HG02870 (cell line): Measurements from ENCODE around the gene MAP3K15.
A peak's percentile ranks its signal among the peaks of the same experiment; 100 is the strongest.

Experiments used
- ATAC-seq: cut with Tn5 transposase; IDR thresholded peaks from one replicate; pipeline ENCODE4 v1.9.1; 2021; ENCODE audit warnings: mild to moderate bottlenecking, moderate library complexity; ENCODE audit not compliant: unreplicated experiment

Gene MAP3K15

DNA sequence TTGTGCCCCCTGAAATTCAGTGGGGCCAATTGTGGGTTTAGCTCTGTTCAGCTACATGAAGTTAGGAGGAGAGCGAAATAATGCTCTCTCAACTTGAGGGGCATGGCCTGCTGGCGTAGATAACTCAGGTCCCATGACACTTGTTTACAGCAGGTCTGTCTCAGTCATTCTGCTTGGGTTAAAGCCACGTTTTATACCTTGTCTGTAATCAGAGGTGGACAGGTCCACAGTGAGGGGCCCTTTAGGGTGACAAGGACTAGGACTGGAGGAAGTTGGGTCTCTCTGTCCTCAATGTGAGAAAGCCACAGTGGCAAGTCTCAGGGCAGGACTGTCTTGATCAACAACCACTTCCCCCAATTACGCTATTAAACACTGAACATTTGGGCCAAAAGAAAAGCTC, 122.6 kb downstream of the MAP3K15 start:
- ATAC-seq, result no peak

DNA sequence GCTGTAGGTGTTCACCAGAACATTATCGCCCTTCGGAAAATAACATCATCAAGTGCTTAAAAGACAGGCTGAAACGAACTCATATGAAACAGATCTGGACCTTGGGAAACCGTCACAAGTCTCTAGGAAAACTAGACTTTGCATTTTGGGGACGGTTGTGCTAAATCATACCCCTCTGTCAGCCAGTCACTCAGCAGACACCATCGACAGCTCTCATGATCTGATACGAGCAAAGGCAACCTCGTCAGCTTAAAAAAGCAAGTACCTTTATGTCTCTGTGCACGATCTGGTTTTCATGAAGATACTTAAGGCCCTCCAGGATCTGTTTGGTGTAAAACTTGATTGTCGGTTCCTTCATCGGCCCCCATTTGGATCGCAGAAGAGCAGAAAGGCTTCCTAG, 123.2 kb downstream of the MAP3K15 start:
- ATAC-seq, result no peak

DNA sequence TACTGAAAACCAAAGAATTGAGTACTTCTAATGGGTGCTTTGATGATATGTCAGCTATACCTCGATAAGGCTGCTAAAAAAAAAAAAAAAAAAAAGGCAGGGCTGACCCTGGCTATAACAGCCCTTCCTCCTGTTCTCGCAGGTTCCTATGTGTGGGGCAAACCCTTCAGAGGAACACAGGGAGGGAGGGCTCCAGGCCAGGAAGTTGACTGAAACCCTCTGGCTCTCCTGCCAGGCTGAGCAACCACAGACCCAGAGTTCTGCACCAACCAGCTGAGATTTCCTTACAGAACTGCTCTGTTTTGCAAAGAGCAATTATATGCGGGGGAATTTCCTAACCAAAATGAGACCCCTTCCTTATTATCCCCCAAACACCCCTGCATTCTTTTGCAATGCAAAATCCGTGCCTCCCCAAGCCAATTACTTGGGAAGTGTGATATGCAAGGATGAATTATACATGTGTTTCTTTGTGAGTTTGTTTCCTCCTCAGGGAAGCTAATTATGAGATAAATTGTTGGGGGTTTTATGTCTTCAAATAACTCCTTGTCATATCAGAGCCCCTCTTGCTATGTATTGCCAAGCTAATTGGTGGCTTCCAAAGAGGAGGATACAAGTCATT, 126.0 kb downstream of the MAP3K15 start:
- no peak for ATAC-seq

DNA sequence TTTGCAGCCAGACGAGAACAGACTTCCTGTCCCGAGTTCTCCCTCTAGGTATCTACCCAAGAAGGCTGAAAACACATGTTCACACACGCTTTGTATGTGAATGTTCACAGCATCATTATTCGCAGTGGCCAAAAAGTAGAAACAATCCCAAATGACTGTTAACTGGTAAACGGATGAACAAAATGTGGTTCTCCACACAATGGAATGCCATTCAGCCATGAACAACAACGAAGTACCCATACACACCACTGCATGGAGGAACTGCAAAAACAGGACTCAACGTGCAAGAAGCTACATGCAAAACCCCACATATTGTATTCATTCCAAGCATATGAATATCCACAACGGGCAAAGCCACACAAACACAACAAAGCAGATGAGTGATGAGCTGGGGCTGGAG, 126.6 kb downstream of the MAP3K15 start:
- ATAC-seq, result no peak

DNA sequence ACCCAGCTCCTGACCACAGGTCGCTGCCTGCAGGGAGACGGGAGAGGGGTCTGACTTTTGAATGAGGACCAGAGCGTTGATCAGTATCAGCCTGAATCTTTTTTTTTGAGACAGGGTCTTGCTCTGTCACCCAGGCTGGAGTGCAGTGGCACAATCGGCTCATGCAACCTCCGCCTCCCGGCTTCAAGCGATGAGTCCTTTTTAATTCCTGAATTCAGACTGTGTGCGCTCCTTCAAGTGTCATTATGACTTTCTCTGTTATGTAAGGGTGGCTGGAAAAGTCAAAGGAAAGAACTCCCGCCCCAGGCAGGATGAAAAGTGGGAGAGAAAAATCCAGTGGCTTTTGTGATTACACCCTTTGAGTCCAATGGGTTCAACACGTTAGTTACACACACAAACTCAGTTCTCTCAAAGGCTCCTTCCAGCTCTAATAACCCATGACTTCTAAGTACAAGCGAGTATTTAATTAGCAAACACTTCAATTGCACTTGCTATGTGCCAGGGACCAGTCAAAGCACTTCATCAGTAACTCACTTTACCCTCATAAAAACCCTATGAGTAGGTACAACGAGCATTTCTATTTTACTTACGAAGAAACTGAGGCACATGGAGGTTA, 127.1 kb downstream of the MAP3K15 start:
- ATAC-seq, result no peak

DNA sequence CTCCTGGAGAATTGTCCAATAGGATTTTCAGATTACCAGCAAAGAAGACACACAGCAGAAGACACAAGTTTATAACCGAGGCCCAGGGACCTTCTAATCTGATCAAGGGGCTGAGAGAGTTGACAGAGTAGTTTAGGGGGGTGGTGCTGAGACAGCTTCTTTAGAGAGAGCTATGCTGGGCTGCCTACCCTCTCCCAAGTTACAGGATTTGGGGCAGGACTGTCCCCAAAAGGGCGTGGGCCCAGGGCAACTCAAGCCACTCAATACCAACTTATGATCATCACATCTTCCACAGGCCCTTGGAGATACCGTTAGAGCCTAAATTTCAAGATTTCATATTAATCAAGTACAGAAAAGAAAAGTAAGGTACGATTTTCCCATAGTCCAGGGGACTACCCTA, 128.6 kb downstream of the MAP3K15 start:
- ATAC-seq, result no peak

DNA sequence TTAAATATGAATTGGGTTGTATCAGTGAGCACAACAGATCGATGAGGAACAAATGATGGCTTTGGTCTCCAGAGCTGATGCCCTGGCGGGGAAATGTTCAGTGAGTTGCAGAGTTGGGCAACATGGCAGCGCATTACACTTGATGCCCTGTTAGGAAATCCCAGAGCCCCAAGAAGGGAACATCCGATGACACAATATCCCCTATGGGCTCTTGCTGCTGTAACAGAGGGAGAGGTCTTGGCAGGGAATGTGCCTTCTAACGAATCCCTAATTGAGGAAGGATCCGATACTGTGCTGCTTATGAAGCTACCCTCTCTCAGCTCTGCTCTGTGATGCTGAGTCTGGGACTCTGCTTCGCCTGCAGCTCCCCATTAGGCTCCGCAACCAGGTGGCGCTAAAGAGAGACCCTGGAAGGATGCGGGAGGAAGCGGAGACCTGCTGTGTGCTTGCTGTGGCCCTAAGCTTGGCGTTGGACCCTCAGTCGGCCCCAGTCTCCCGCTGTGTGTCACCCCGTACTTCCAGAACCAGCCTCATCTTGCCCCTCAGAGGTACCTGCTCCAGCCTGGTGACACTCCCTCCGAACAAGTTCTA, 132.7 kb downstream of the MAP3K15 start:
- no peak for ATAC-seq

DNA sequence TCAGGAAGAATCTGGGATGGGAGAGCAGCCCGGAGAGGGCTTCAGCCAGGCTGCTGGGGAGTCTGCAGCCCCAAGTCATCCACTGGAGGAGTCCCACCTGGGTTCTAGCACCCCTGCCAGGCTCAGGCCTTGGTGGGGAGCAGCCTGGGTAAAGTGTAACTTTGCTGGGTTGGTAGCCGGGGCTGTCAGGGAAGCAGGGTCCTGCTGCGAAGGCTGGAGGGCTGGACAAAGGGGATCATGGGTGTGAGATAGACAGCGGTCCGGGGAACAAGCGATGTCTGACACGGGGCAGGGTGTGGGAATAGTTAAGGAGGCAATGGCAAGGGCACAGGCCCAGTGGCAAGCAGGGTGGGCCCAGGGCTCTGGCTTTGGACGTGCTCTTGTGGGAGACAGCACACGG, 134.0 kb downstream of the MAP3K15 start:
- ATAC-seq, result no peak

DNA sequence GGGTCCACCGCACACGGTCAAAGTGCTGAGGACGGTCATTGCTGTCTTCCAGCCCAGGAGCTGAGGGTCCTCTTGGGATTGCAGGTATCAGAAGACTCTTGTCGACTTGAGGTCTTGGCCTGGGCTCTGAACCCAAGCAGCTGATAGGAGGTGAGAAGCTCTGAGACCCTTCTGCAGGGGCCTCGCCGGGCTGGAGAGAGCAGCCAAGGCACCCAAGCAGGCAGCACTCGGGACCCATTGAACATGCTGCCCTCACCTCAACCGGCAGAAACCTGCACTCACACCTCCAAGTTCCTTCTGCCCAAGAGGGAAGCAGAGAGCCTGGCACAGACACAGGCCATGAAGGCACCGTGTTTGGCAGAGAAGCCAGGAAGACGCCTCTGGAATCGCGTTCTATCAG, 137.5 kb downstream of the MAP3K15 start:
- no peak for ATAC-seq

DNA sequence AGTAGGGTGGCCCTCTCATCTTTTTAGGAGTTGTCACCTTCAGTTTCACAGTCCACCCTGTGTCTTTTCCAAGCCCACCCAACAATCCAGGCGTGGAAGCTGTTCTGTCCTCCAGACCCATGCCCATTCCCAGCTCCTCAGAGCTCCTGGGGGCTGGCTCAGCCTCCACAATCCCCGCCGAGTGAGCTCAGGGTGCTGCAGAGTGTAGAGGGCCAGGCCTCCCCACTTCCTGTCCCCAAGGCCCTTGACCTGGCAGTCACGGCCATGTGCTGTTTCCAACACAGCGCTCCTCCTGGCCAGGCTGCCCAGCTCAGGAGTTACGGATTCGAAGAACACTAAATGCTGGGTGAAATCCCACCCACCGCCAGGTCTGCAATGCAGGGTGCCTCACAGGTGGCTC, 139.8 kb downstream of the MAP3K15 start:
- ATAC-seq, result no peak

DNA sequence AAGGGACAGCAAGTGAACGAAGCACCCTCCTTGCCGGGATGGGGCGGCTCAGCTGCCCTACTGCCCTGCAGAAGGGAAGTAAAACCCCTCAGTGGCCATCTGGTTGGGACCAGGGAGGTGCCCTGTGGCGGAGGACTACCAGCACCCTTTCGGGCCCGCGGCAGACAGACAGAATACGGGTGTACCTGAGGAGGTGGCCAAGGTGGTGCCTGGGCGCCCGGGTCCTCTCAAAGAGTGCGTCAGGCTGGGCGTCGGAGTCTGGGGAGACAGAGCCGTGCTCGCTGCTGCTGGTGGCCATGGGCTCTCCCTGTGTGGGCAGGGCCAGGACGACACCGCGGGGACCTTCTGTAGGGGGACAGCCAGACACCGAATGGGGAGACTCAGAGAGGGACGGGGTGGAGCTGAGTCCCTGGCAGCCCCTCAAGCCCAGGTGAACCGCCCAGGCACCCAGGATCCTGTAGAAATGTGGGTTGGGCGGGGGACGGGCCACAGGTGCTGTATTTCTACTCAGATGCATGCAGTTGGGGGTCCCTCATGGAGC, 141.9 kb downstream of the MAP3K15 start:
- ATAC-seq, result no peak

DNA sequence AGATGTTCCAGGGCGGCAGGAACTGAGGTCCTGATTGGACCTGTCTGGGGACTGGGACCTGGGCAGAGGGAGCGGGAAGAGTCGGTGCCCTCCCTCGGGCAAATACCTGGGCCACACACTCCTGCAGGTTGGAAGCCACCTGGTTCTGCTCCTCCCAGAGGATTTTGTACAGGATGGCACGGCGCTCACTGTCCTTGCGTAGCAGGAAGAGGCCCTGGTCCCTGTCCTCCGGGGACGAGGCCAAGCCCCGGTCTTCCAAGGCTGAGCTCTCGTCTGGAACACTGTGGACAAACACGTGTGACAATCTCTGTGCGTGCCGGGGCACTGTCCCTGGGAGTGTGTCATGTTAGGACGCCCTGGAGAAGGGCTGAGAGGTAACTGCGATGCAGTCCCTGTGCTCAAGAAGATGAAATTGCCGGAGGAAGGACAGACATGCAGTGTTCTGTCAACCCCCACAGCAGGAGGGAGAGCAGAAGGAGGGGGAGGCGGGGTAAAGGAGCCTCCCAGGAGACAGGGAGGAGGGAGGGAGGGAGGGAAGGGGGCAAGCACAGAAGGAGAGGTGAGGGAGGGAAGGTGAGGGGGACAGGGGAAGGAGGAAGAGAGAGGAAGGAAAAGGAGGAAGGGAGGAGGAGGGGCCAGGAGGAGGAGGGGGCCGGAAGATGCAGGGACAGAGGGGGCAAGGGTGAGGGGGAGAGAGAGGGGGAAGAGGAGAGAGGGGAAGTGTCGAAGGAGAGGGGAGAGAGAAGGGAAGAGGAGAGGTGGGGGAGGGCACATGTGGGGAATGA, 142.6 kb downstream of the MAP3K15 start:
- peak; percentile 33 for ATAC-seq

DNA sequence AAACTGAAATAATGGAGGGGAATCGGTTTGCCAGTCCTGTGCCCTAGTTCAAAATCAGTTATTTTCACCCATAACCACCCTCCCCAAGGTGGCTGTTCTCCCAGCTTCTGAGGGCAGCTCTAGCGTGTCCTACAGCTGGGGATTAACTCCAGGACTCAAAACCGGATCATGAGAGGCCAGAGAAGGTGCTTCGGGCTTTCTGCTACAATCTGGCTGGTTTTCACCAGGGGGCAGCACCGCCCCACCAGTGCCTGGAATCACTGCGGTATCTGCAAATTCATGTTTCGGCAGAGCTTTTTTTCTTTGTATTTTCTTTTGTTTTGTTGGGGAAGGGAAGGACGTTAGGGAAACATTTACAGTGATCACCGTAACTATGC, 143.2 kb downstream of the MAP3K15 start:
- peak; percentile 84 for ATAC-seq

DNA sequence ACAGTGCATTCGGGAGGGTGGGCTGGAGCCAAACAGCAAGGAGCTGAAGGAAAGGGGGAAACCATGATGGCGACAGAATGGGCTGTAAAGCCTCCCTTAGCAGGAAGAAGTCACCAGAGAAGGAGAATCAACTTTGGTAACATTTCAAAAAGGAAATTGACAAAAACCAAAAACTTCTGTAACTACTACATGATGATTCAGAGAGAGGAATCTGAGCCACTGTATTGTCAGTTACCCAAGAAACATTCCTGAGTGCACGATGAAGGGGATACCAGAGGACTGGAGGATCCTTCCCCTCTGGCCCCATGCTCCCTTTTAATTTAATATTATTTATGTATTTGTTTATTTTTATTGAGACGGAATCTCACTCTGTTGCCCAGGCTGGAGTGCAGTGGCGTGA, 145.2 kb downstream of the MAP3K15 start:
- ATAC-seq, result no peak

DNA sequence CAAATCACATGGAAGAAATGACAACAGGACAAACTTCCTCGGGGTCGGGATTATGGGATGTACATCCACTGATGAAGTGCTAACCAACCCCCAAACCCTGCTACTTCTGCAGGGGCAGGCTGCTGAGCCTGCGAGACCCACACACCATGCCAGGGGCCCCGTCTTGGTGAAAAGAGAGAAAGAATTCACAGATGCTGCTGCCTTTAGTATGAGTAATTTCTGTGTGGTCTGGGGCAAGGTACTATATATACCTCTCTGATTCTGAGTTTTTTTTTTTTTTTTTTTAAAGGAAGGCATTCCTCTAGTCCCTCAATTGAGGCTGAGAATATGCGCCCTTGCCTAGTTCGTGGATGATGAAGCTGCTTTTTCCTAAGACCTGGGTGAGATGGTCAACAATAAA, 146.7 kb downstream of the MAP3K15 start:
- no peak for ATAC-seq

DNA sequence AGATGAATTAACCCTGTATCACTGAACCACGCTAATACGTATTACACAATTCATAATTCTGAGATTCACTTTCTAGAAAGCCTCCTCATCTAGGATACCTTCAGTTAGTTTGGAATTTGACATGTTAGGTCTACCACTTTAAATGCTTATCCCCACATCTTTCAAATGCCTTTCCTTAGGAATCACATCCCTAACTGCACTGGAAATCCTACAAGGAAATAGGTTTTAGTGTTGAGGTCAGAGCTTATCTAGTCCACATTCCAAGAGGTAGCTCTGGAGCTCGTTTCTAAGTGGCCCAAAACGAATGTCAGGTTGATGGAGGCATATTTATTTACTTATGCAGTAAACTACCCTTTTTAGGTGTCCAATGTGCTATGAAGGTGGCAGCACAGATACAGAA, 153.6 kb downstream of the MAP3K15 start:
- ATAC-seq, result no peak

DNA sequence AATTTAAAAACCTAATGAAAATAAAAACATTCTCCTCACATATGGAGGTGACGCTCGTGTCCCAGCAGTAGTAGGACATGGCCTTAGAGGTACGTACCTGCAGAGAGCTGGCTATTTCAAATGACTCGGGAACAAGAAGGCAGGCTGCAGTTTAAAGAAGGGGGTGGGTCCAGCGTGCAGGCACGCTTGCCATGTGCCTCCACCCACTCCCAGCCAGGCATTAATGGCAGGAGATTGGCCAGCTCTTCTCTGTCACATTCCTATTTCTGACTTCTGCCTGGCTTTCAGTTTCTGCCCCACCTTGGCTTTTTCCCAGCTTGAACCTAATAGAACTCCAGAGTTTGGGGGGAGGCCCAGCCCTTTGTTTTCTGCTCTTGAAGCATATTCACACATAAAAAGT, 154.4 kb downstream of the MAP3K15 start:
- ATAC-seq, result no peak

DNA sequence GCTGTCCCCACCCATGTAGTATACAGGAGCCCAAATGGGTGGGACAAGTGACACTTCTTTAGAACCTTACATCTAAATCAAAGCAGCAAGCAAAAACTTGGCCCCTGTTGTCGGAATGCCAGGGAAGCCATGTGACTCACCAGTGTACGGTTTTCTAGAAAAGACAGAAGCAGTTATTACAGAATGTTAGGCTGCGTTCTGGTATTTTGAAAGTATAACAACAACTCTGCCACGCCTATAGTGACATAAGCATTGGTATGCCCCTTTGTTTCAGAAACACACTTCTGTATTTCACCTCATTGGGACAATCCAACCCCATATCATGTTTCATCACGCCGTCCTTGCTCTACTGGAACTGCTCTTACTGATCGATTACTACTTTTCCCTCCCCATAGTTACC, 156.8 kb downstream of the MAP3K15 start:
- no peak for ATAC-seq

DNA sequence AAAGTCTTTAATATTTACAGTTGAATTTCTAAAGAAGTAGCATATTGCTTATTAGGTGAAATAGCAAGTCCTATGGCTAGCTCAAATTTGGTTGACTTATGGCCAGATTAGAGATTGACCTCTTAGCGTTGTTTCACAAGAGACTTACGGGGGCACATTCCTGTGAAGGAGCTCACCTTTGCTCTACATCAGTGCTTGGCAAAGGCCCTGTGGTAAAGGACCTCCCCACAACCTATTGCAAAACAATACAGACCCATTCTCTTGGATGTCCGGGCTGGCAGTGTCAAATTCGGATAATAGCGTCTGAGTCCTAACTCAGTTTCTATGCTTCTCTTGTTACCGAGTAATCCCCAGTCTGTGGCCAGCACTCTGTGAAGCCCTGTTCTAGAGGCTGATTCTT, 160.7 kb downstream of the MAP3K15 start:
- no peak for ATAC-seq

DNA sequence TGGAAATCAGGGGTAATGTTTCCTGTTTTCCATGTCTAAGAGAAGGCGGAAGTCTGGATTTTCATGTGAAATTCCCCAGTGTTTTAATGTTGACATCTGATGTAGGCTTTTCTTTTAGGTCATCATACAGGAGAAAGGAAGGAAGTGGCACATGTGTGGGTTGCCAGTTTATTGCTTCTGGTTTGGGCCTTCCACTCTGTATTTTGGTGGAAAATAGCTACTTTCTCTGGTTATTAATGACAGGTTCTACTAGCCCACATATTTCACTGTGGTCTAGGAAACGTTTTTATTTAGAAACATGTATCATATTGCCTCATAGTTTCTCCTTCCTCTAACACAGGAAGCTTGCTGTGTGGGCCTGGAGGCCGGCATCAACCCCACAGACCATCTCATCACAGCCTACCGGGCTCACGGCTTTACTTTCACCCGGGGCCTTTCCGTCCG, 164.3 kb downstream of the MAP3K15 start:
- peak; percentile 87 for ATAC-seq

DNA sequence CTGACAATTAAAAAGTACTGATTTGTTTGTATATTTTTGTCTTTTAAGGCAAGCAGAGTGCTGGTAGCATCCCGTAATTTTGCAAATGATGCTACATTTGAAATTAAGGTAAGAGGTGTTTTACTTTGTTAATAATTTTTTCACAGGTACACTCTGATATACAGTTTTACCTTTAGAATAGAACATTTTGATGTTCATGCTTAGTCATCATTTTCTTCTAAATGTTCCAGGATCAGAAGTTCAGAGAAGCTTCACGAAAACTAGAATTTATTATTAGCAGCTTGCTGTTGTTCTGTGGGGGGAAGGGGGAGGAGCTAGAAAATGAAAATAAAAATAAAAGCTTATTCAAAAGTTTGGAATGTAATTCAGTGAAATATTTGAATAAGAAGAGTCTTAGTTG, 166.0 kb downstream of the MAP3K15 start:
- ATAC-seq, result no peak

DNA sequence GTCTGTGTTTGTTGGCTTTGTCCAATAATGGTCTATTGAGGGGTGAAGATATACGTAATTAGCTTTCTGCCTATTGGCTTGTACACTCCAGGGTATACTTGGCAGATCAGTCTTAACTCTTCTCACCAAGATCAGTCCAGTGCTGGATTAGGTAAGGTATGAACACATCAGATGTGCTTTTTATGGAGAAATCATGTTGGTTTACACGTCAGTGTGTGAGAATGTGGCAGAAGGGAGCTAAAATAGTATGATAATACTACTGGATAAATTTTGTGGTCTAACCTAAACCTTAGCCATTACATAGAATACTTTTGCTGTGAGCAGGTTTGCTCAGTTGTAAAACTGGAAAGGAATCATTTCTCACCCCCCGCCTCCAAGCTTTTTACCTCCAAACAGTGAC, 167.4 kb downstream of the MAP3K15 start:
- no peak for ATAC-seq
